Choroid plexus epithelial cell (primary cell): ENCODE results near the gene NID2.

ENCODE experiments used
- DNase-seq: peaks from one replicate; pipeline ENCODE4 v3.0.0-alpha.2; 2010; ENCODE audit warnings: low read depth
- H3K4me3 ChIP-seq: 2 replicates; pipeline ENCODE4 v1.5.1; 2011; ENCODE audit warnings: low read depth, mild to moderate bottlenecking, control low read depth, low read length, moderate library complexity
- CTCF ChIP-seq: conservative IDR thresholded peaks from 2 replicates; pipeline ENCODE4 v1.5.1; 2011; ENCODE audit warnings: low read depth, mild to moderate bottlenecking, control low read depth, inconsistent platforms, low read length, moderate library complexity

NID2 gene

GRCh38 chr14:52002542-52002941 is 66.3 kb downstream of the NID2 start:
- DNase-seq: no peak
- no peak overlapping the region for H3K4me3 ChIP-seq
- TF ChIP-seq CTCF: no peak

GRCh38 chr14:52000696-52001095 is 68.2 kb downstream of the NID2 start:
- no peak overlapping the region for H3K4me3 ChIP-seq
- TF ChIP-seq CTCF: no peak
- no peak for DNase-seq

- TF ChIP-seq CTCF: no peak
- no peak for DNase-seq
- H3K4me3 ChIP-seq: no peak overlapping the region
Observed at GRCh38 chr14:52000019-52000582, 68.8 kb downstream of the NID2 start.

GRCh38 chr14:51999084-51999483 is 69.8 kb downstream of the NID2 start:
- peak; percentile 42 for DNase-seq
- H3K4me3 ChIP-seq: no peak overlapping the region
- TF ChIP-seq CTCF: no peak

GRCh38 chr14:51998348-51998747 is 70.5 kb downstream of the NID2 start:
- DNase-seq: no peak
- no peak overlapping the region for H3K4me3 ChIP-seq
- TF ChIP-seq CTCF: no peak

- peak; percentile 68 for TF ChIP-seq CTCF
- peak; percentile 83 for DNase-seq
- H3K4me3 ChIP-seq: no peak overlapping the region
Observed at GRCh38 chr14:51996148-51996746, 72.6 kb downstream of the NID2 start.

GRCh38 chr14:51993285-51993920 is 75.5 kb downstream of the NID2 start:
- no peak for DNase-seq
- H3K4me3 ChIP-seq: no peak overlapping the region
- TF ChIP-seq CTCF: no peak
